Panc1 (cell line): Measurements from ENCODE around the gene ZCCHC2. TPM values are rescaled to one million over a fixed set of nuclear protein-coding genes. Genes with fewer than 3 reads are reported as not detected.

Experiments
- ATAC-seq: fragments of 200-7000 bp; cut with Tn5 transposase; 2 replicates; pipeline ENCODE4 v1.9.1; 2020; ENCODE audit warnings: mild to moderate bottlenecking, moderate library complexity
- Bru-seq: library from RNA; stranded (reverse); fragments of 400-500 nt; gene quantifications from one replicate; lab custom pipeline; 2021; lab: Mats Ljungman, UMichigan
- BruChase-seq, 2 experiments: library from RNA; stranded (reverse); fragments of 400-500 nt; gene quantifications; one replicate each; lab custom pipeline; 2021; lab: Mats Ljungman, UMichigan
- BruUV-seq: library from RNA; stranded (reverse); fragments of 400-500 nt; replicated peaks from 2 replicates; lab custom pipeline; 2021; lab: Mats Ljungman, UMichigan
- CTCF ChIA-PET: fragments of 300-600 bp; sonication (Branson Sonifier 250); formaldehyde crosslinking; loops from one replicate; lab custom pipeline; 2022; ENCODE audit warnings: antibody characterized with exemption; lab: Charles Lee
- POLR2A ChIA-PET: fragments of 300-600 bp; sonication (Branson Sonifier 250); formaldehyde crosslinking; loops from one replicate; lab custom pipeline; 2022; ENCODE audit warnings: antibody characterized with exemption; lab: Charles Lee
- DNase-seq: peaks from one replicate; pipeline ENCODE4 v3.0.0-alpha.2; 2010; ENCODE audit warnings: low read depth, low spot score
- H3K27ac ChIP-seq: 2 replicates; pipeline ENCODE4 v1.5.1; 2011; ENCODE audit warnings: mild to moderate bottlenecking, low read length, inconsistent platforms
- H3K27me3 ChIP-seq: fragments of 200-500 bp; sonication (Bioruptor generic); 2 replicates; pipeline ENCODE4 v1.6.0; 2014; ENCODE audit warnings: low read length, inconsistent platforms; ENCODE audit not compliant: control insufficient read depth, insufficient read depth
- H3K36me3 ChIP-seq: fragments of 200-500 bp; sonication (Bioruptor generic); 2 replicates; pipeline ENCODE4 v1.5.1; 2014; ENCODE audit warnings: inconsistent platforms, mild to moderate bottlenecking, low read length, moderate library complexity; ENCODE audit not compliant: control insufficient read depth, insufficient read depth
- H3K4me1 ChIP-seq: 2 replicates; pipeline ENCODE4 v1.5.1; 2011; ENCODE audit warnings: inconsistent platforms, mild to moderate bottlenecking, low read length, moderate library complexity; ENCODE audit not compliant: control insufficient read depth, insufficient read depth
- H3K4me3 ChIP-seq, 2 experiments: 2 replicates each; pipeline ENCODE4 v1.5.1; 2011 to 2012; ENCODE audit warnings: low read depth in 2 of 2, low read length in 2 of 2, mild to moderate bottlenecking in 2 of 2, inconsistent platforms in 1 of 2, moderate library complexity in 1 of 2
- H3K9me3 ChIP-seq: fragments of 200-500 bp; sonication (Bioruptor generic); 2 replicates; pipeline ENCODE4 v1.5.1; 2014; ENCODE audit warnings: low read depth, mild to moderate bottlenecking, inconsistent platforms, low read length, moderate library complexity; ENCODE audit not compliant: control insufficient read depth, insufficient read depth
- POLR2AphosphoS5 ChIP-seq: IDR thresholded peaks from 2 replicates; pipeline ENCODE4 v1.6.1; 2012; ENCODE audit warnings: mild to moderate bottlenecking, low read depth, low read length, moderate library complexity
- REST ChIP-seq, 2 experiments: IDR thresholded peaks; 2 replicates each; pipeline ENCODE4 v1.6.1; 2011 to 2012; ENCODE audit warnings: low read depth in 2 of 2, control low read depth in 1 of 2, low read length in 1 of 2, mild to moderate bottlenecking in 1 of 2, moderate library complexity in 1 of 2; ENCODE audit not compliant: insufficient read depth in 1 of 2
- SIN3A ChIP-seq: IDR thresholded peaks from 2 replicates; pipeline ENCODE4 v1.6.1; 2012; ENCODE audit warnings: low read depth, mild to moderate bottlenecking, low read length, moderate library complexity, borderline replicate concordance; ENCODE audit not compliant: insufficient read depth
- TCF7L2 ChIP-seq: IDR thresholded peaks from 2 replicates; pipeline ENCODE4 v1.6.1; 2011; ENCODE audit warnings: mild to moderate bottlenecking, low read depth, low read length, inconsistent platforms
- in situ Hi-C: cut with HindIII; loops from 2 replicates; pipeline ENCODE4 v1.10.0; 2016; ENCODE audit warnings: low sequenced_read_pairs, low pct_unique_long_range_greater_than_20kb
- intact Hi-C: fragments of 100-400 bp; cut with micrococcal nuclease; formaldehyde crosslinking; loops from one replicate; pipeline ENCODE4 v1.10.0; 2022; ENCODE audit not compliant: unreplicated experiment
- long read RNA-seq: library from polyadenylated mRNA; unstranded; transcript quantifications from one replicate; pipeline ENCODE4 v2.0.0, GENCODE V29; 2021; ENCODE audit not compliant: unreplicated experiment
- polyA plus RNA-seq: library from polyadenylated mRNA; unstranded; fragments of >200 nt; gene quantifications from one replicate; pipeline ENCODE4 v1.2.1, GENCODE V29; 2012; ENCODE audit warnings: missing spikeins; ENCODE audit not compliant: insufficient read length
- total RNA-seq: library from RNA; stranded (reverse); gene quantifications from one replicate; pipeline ENCODE4 v1.2.1, GENCODE V29; 2021; ENCODE audit not compliant: unreplicated experiment
- TF ChIP-seq, protein P1 (sequence below): fragments of 450-650 bp; IDR thresholded peaks from 2 replicates; pipeline ENCODE4 v1.5.1; 2017; ENCODE audit warnings: mild to moderate bottlenecking

Gene ZCCHC2
- total RNA-seq (18.2 TPM), Bru-seq, nascent RNA (percentile 81 among the genes with signal in this experiment), BruChase-seq, experiment 1, labeled RNA remaining after a 2-hour chase (percentile 79 among the genes with signal in this experiment), BruChase-seq, experiment 2, labeled RNA remaining after a 6-hour chase (percentile 68 among the genes with signal in this experiment)
- 10.8 TPM for polyA plus RNA-seq
- long read RNA-seq, partial matches to known transcripts: 5 of 7 reads
- long read RNA-seq, other reads (novel, unspliced or antisense): 1 of 7 reads

GRCh38 chr18:62522504-62523254 lies at the start of gene ZCCHC2:
ZCCHC2 (plus strand) TSS chr18:62523025; CDS start chr18:62523425, 400 bp downstream.
- ATAC-seq (peak; percentile 86), DNase-seq (peak; percentile 85)
- BruUV-seq: no TSS peak
- peak; percentile 72; the same call in 1 of the 2 replicates for TF ChIP-seq POLR2AphosphoS5
- TF ChIP-seq SIN3A: peak; percentile 93; the same call in 1 of the 2 replicates
- no peak for TF ChIP-seq REST (IDR thresholded peaks at IDR 0.05; ENCODE audit: insufficient read depth in 1 of 2, low read depth in 2 of 2, low read length in 1 of 2)
- intact Hi-C loops: loop anchor here (10.0 kb wide), 1 partner anchor 188 kb away; no protein-coding TSS in a partner anchor
- ChIA-PET CTCF (no interaction called here), POLR2A (no interaction called here)
- H3K9me3 ChIP-seq: no peaks in the 10 kb centered on the region
- peak within 1 kb of the TSS; percentile 89 for H3K27ac ChIP-seq
- peak within 1 kb of the TSS; percentile 68 to 71 for H3K4me3 ChIP-seq
- no peaks in the 10 kb centered on the region for H3K36me3 ChIP-seq
- H3K27me3 ChIP-seq: no peaks in the 10 kb centered on the region
- in situ Hi-C loops: no loop called here
- H3K4me1 ChIP-seq: peaks cover 10% of the 10 kb centered on the region

GRCh38 chr18:62479574-62479973 lies 43.3 kb upstream of the ZCCHC2 start:
- peaks cover 13% of the 10 kb centered on the region; the same call in 1 of the 2 replicates for H3K9me3 ChIP-seq
- ATAC-seq (no peak), DNase-seq (no peak)
- H3K4me3 ChIP-seq: no peak overlapping the region
- in situ Hi-C loops (no loop called here), intact Hi-C loops (no loop called here)
- H3K27me3 ChIP-seq: no peaks in the 10 kb centered on the region
- ChIA-PET CTCF (no interaction called here), POLR2A (no interaction called here)
- no peaks in the 10 kb centered on the region for H3K4me1 ChIP-seq
- H3K27ac ChIP-seq: no peak overlapping the region
- TF ChIP-seq, protein P1, sequence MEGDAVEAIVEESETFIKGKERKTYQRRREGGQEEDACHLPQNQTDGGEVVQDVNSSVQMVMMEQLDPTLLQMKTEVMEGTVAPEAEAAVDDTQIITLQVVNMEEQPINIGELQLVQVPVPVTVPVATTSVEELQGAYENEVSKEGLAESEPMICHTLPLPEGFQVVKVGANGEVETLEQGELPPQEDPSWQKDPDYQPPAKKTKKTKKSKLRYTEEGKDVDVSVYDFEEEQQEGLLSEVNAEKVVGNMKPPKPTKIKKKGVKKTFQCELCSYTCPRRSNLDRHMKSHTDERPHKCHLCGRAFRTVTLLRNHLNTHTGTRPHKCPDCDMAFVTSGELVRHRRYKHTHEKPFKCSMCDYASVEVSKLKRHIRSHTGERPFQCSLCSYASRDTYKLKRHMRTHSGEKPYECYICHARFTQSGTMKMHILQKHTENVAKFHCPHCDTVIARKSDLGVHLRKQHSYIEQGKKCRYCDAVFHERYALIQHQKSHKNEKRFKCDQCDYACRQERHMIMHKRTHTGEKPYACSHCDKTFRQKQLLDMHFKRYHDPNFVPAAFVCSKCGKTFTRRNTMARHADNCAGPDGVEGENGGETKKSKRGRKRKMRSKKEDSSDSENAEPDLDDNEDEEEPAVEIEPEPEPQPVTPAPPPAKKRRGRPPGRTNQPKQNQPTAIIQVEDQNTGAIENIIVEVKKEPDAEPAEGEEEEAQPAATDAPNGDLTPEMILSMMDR: no peak
- TF ChIP-seq TCF7L2: no peak
- no peak for TF ChIP-seq REST (IDR thresholded peaks at IDR 0.05; ENCODE audit: insufficient read depth in 1 of 2, low read depth in 2 of 2, low read length in 1 of 2)
- no peak for TF ChIP-seq POLR2AphosphoS5
- no peak for TF ChIP-seq SIN3A
- H3K36me3 ChIP-seq: no peaks in the 10 kb centered on the region
- BruUV-seq: no TSS peak
